AG08396 (cell line): ENCODE results near the gene RFX4.

Source experiments
- DNase-seq: peaks from one replicate; pipeline ENCODE4 v3.0.0; 2012; ENCODE audit warnings: low spot score, mixed read lengths

Gene RFX4

GRCh38 chr12:106766393-106766826 lies 183.6 kb downstream of the RFX4 start:
- DNase-seq, result no peak

GRCh38 chr12:106767206-106767605 lies 184.4 kb downstream of the RFX4 start:
- DNase-seq, result no peak

GRCh38 chr12:106767954-106768822 lies 185.4 kb downstream of the RFX4 start:
- DNase-seq, result no peak

- DNase-seq, result no peak
These were observed 186.3 kb downstream of the RFX4 start for GRCh38 chr12:106769078-106769477.

- DNase-seq, result no peak
These were observed 186.7 kb downstream of the RFX4 start for GRCh38 chr12:106769546-106769945.

GRCh38 chr12:106771425-106771824 lies 188.6 kb downstream of the RFX4 start:
- no peak for DNase-seq

- no peak for DNase-seq
These were observed 190.6 kb downstream of the RFX4 start for GRCh38 chr12:106773286-106774004.

- DNase-seq, result peak; percentile 97
These were observed 191.4 kb downstream of the RFX4 start, which contains the start of gene RIC8B for GRCh38 chr12:106774005-106774807. Gene RIC8B, plus strand, starts transcription at chr12:106774682. Its CDS starts 64 bp downstream, at chr12:106774746.

GRCh38 chr12:106774808-106775524 lies 192.2 kb downstream of the RFX4 start:
- peak; percentile 39 for DNase-seq

- DNase-seq, result no peak
These were observed 194.1 kb downstream of the RFX4 start for GRCh38 chr12:106776897-106777296.

- no peak for DNase-seq
These were observed 197.3 kb downstream of the RFX4 start for GRCh38 chr12:106780010-106780631.

GRCh38 chr12:106782619-106783018 lies 199.8 kb downstream of the RFX4 start:
- DNase-seq, result no peak

- DNase-seq, result no peak
These were observed 200.7 kb downstream of the RFX4 start for GRCh38 chr12:106783515-106783914.

GRCh38 chr12:106790020-106790419 lies 207.2 kb downstream of the RFX4 start:
- DNase-seq, result no peak

GRCh38 chr12:106791531-106791930 lies 208.7 kb downstream of the RFX4 start:
- DNase-seq, result no peak

- no peak for DNase-seq
These were observed 211.6 kb downstream of the RFX4 start for GRCh38 chr12:106794369-106794768.

- no peak for DNase-seq
These were observed 218.4 kb downstream of the RFX4 start for GRCh38 chr12:106801167-106801708.

- no peak for DNase-seq
These were observed 219.2 kb downstream of the RFX4 start for GRCh38 chr12:106801830-106802533.

GRCh38 chr12:106804668-106805067 lies 221.9 kb downstream of the RFX4 start:
- no peak for DNase-seq
